ENCODE results near the gene ATP13A3.

The ATP13A3 gene

DNA sequence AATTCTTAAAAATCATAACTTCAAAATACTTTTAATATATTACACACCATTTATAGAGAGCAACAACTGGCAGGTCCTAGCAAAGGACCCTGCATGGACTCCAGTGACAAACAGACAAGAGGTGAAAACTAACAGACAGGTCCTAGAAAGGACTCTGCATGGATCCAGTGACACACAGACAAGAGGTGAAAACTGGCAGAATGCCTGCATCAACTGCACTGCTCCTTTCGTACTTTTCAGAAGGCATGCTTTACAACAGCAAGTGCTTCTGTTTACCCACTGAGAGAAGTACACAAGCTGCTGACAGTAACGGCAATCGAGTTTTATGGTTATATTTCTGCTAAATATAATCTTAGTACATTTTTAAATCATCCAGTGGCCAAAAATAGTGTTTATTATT is 63.5 kb downstream of the ATP13A3 start:
- H3K9me3 Mint-ChIP-seq = no peaks in the 10 kb centered on the region
- no peak for DNase-seq (ENCODE audit: low spot score)
- H3K27me3 Mint-ChIP-seq (ENCODE audit: low read depth) = no peaks in the 10 kb centered on the region
- H3K36me3 Mint-ChIP-seq (ENCODE audit: low read depth) = peaks cover 36% of the 10 kb centered on the region
- no peaks in the 10 kb centered on the region for H3K4me1 Mint-ChIP-seq (ENCODE audit: low read depth)
- H3K27ac Mint-ChIP-seq = no peak overlapping the region
- H3K4me3 Mint-ChIP-seq = no peak overlapping the region

DNA sequence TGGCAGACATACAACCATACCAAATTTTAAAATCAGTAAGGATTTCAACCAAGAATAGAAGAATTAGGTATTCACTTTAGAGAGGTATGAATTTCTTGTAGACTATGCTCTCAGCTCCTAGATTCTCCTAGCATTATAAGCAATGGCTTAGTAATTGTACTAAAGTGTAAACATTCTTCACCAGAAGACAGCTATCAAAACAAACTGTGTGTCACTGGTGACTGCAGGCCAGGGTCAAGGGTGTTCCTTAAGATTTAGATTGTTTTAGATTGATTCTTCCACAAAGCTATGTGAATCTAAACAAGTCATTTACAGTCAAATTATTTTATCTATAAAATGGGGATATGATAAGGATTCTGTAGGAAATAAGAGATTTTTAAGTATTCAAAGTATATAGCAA is 64.6 kb downstream of the ATP13A3 start:
- no peaks in the 10 kb centered on the region for H3K27me3 Mint-ChIP-seq (ENCODE audit: low read depth)
- H3K9me3 Mint-ChIP-seq = no peaks in the 10 kb centered on the region
- H3K4me1 Mint-ChIP-seq (ENCODE audit: low read depth) = no peaks in the 10 kb centered on the region
- H3K27ac Mint-ChIP-seq = no peak overlapping the region
- DNase-seq (ENCODE audit: low spot score) = no peak
- no peak overlapping the region for H3K4me3 Mint-ChIP-seq
- peaks cover 32% of the 10 kb centered on the region for H3K36me3 Mint-ChIP-seq (ENCODE audit: low read depth)

DNA sequence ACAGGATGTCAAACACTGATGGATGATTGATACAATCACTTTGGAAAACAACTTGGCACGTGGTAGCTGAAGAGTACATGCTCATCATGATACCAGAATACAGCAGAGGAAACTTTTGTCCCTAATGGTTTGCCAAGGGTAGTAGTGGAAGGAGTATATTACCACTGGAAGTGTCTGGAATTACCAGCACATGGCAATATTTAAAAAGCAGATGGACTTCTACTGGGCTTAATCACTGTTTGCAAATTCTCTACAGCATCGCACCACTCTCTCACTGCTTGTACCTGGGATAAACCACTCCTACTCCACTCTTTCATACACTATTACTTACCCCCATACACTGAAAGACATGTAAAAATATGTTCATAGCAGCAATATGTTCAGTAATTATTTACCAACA is 68.1 kb downstream of the ATP13A3 start:
- no peaks in the 10 kb centered on the region for H3K9me3 Mint-ChIP-seq
- H3K27me3 Mint-ChIP-seq (ENCODE audit: low read depth) = no peaks in the 10 kb centered on the region
- DNase-seq (ENCODE audit: low spot score) = no peak
- no peak overlapping the region for H3K27ac Mint-ChIP-seq
- H3K36me3 Mint-ChIP-seq (ENCODE audit: low read depth) = peaks cover 24% of the 10 kb centered on the region
- H3K4me3 Mint-ChIP-seq = no peak overlapping the region
- H3K4me1 Mint-ChIP-seq (ENCODE audit: low read depth) = no peaks in the 10 kb centered on the region

- no peaks in the 10 kb centered on the region for H3K9me3 Mint-ChIP-seq
- H3K27ac Mint-ChIP-seq = no peak overlapping the region
- no peaks in the 10 kb centered on the region for H3K27me3 Mint-ChIP-seq (ENCODE audit: low read depth)
- peak; percentile 39 for DNase-seq (ENCODE audit: low spot score)
- peaks cover 31% of the 10 kb centered on the region for H3K36me3 Mint-ChIP-seq (ENCODE audit: low read depth)
- H3K4me3 Mint-ChIP-seq = no peak overlapping the region
- H3K4me1 Mint-ChIP-seq (ENCODE audit: low read depth) = peaks cover 13% of the 10 kb centered on the region
Measured at GRCh38 chr3:194407423-194407822, 79.4 kb downstream of the ATP13A3 start.

DNA sequence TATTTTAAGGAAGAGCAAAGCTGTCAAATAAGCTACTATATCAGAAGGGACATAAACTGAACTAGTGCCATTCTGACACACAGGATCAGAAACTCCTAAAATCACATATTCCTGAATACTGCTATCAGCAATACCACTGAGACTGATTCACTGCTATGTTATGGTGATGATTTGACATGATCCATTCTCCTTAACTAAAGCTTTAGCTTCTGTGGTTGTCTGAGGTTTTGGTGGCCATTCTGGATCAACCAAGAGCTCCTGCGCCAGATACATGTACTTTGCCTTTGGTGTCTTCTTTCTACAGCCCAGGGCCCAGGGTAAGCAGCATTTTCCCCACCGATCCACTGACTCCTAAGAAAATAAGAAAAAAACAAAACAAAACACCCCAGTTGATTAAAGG is 81.0 kb downstream of the ATP13A3 start:
- H3K27me3 Mint-ChIP-seq (ENCODE audit: low read depth) = no peaks in the 10 kb centered on the region
- peaks cover 23% of the 10 kb centered on the region for H3K36me3 Mint-ChIP-seq (ENCODE audit: low read depth)
- peaks cover 4% of the 10 kb centered on the region for H3K4me1 Mint-ChIP-seq (ENCODE audit: low read depth)
- no peak for DNase-seq (ENCODE audit: low spot score)
- H3K27ac Mint-ChIP-seq = no peak overlapping the region
- H3K9me3 Mint-ChIP-seq = no peaks in the 10 kb centered on the region
- H3K4me3 Mint-ChIP-seq = no peak overlapping the region

DNA sequence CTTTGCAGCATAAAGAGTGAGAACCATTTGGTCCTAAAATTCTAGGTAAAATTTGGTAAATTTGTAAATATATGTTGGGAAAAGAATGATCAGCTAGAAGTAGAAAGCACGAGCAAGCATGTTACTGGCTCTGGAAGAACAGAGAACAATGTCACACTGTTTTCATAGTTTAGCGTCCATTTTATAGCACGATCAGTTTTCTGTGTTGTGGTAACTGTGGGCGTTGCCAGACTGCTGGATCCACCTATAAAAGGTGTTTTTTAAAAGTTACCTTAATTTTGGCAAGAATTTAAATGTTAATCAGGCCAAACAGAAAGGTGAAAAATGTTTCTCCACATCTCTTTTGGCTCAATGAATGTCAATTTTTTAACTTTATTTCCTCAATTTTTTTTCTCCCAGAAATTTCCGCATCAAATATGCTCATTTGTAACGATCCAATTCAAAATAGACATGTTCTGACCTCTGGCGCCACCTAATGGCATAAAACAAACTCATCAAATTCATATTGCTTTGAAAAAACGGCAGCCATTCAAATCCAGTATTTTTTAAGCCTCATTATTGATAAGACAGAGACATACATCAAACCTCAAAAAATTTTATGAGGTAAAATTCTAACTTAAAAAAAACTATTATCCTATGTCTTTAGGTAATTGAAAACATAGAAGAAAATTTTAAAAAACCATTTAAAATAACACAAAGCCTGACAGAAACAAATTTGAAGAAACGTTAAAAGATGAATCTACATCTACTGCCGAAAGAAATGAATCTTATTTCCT is 82.2 kb downstream of the ATP13A3 start:
- Mint-ChIP-seq H3K36me3 (ENCODE audit: low read depth) (peaks cover 21% of the 10 kb centered on the region), H3K4me1 (ENCODE audit: low read depth) (peaks cover 7% of the 10 kb centered on the region), H3K4me3 (no peak overlapping the region), H3K27ac (no peak overlapping the region), H3K27me3 (ENCODE audit: low read depth) (no peaks in the 10 kb centered on the region), H3K9me3 (no peaks in the 10 kb centered on the region)
- DNase-seq (ENCODE audit: low spot score) = no peak

GRCh38 chr3:194401868-194402329 is 84.9 kb downstream of the ATP13A3 start:
- H3K36me3 Mint-ChIP-seq (ENCODE audit: low read depth) = peaks cover 12% of the 10 kb centered on the region
- no peak overlapping the region for H3K4me3 Mint-ChIP-seq
- no peak overlapping the region for H3K27ac Mint-ChIP-seq
- peaks cover 22% of the 10 kb centered on the region for H3K27me3 Mint-ChIP-seq (ENCODE audit: low read depth)
- no peak for DNase-seq (ENCODE audit: low spot score)
- peaks cover 28% of the 10 kb centered on the region for H3K4me1 Mint-ChIP-seq (ENCODE audit: low read depth)
- no peaks in the 10 kb centered on the region for H3K9me3 Mint-ChIP-seq

DNA sequence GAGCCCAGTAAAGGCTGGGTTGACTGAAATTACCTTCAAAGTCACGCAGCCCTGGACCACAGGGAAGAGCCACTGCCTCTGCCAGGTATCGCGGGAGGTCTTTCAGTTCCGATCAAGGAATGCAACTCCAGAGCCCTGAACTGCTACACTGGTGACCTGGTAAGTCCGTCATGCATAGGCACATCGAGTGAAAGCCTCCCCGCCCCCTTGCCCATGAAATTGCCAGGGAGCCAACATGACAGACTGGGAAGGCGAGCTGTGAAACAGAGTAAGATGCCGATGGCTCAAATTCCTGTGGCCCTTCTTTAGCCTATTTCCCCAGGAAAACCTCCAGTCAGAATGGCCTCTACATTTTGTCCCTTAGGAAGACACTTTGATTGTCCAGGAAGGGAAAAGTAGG is 85.5 kb downstream of the ATP13A3 start:
- Mint-ChIP-seq H3K4me3 (no peak overlapping the region), H3K9me3 (no peaks in the 10 kb centered on the region), H3K36me3 (ENCODE audit: low read depth) (peaks cover 12% of the 10 kb centered on the region), H3K27ac (no peak overlapping the region), H3K27me3 (ENCODE audit: low read depth) (peaks cover 24% of the 10 kb centered on the region), H3K4me1 (ENCODE audit: low read depth) (peaks cover 30% of the 10 kb centered on the region)
- DNase-seq (ENCODE audit: low spot score) = no peak

GRCh38 chr3:194399874-194400411 is 86.9 kb downstream of the ATP13A3 start:
- Mint-ChIP-seq H3K27me3 (ENCODE audit: low read depth) (peaks cover 27% of the 10 kb centered on the region), H3K4me1 (ENCODE audit: low read depth) (peaks cover 43% of the 10 kb centered on the region), H3K27ac (no peak overlapping the region), H3K9me3 (no peaks in the 10 kb centered on the region), H3K4me3 (no peak overlapping the region), H3K36me3 (ENCODE audit: low read depth) (peaks cover 4% of the 10 kb centered on the region)
- no peak for DNase-seq (ENCODE audit: low spot score)

- H3K36me3 Mint-ChIP-seq (ENCODE audit: low read depth) = peaks cover 1% of the 10 kb centered on the region
- no peaks in the 10 kb centered on the region for H3K9me3 Mint-ChIP-seq
- peaks cover 40% of the 10 kb centered on the region for H3K4me1 Mint-ChIP-seq (ENCODE audit: low read depth)
- no peak for DNase-seq (ENCODE audit: low spot score)
- no peak within 1 kb of the TSS for H3K27ac Mint-ChIP-seq
- peaks cover 31% of the 10 kb centered on the region for H3K27me3 Mint-ChIP-seq (ENCODE audit: low read depth)
- peak within 1 kb of the TSS; percentile 86 for H3K4me3 Mint-ChIP-seq
Measured at GRCh38 chr3:194399166-194399565, 87.6 kb downstream of the ATP13A3 start, which contains the start of gene GP5. TSS of gene GP5 (minus strand) at chr3:194399266. CDS start at chr3:194398282, 984 bp downstream.

- peaks cover 40% of the 10 kb centered on the region for H3K4me1 Mint-ChIP-seq (ENCODE audit: low read depth)
- H3K27ac Mint-ChIP-seq = no peak overlapping the region
- H3K36me3 Mint-ChIP-seq (ENCODE audit: low read depth) = peaks cover 1% of the 10 kb centered on the region
- peaks cover 31% of the 10 kb centered on the region for H3K27me3 Mint-ChIP-seq (ENCODE audit: low read depth)
- H3K4me3 Mint-ChIP-seq = peak overlapping the region; percentile 86
- DNase-seq (ENCODE audit: low spot score) = peak; percentile 17
- no peaks in the 10 kb centered on the region for H3K9me3 Mint-ChIP-seq
Measured at GRCh38 chr3:194397757-194398312, 89.0 kb downstream of the ATP13A3 start.

DNA sequence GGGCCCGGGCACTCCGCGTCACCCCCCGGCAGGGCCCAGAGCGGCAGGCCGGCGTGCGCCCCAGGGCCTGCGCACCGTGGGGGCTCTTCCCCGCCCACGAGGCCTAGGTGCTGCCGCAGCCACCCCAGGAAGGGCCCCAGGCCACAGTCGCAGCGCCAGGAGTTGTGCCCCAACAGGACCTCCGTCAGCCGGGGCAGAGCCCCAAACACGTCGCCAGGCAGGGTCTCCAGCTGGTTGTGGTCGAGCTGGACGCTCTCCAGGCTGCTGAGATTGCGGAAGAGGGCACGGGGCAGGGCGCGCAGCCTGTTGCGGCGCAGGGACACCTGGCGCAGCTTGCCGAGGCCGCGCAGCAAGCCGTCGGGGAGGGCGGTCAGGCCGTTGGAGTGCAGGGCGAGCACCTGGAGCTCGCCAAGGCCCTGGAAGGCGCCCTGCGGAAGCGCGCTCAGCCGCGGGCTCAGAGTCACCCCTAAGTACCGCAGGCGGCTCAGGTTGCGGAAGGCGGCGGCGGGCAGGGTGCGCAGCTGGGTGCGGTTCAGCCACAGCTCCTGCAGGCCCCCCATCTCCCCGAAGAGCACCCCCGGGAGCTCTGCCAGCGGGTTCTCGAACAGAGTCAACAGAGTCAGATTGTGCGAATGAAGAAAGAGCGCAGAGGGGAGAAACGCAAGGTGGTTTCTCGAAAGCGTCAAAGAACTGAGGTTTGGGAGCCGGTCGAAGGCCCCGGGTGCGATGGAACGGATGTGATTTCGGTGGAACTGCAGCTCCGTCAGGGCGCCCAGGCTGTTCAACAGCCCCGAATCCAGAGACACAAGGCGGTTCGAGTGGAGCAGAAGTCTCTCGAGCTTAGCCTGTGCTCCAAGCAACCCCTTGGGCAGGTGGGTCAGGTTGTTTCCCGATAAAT is 89.7 kb downstream of the ATP13A3 start:
- H3K36me3 Mint-ChIP-seq (ENCODE audit: low read depth) = peaks cover 1% of the 10 kb centered on the region

GRCh38 chr3:194396539-194396858 is 90.3 kb downstream of the ATP13A3 start:
- DNase-seq (ENCODE audit: low spot score) = no peak
- Mint-ChIP-seq H3K27ac (peak overlapping the region; percentile 75), H3K9me3 (no peaks in the 10 kb centered on the region), H3K4me1 (ENCODE audit: low read depth) (peaks cover 40% of the 10 kb centered on the region), H3K36me3 (ENCODE audit: low read depth) (peaks cover 1% of the 10 kb centered on the region), H3K27me3 (ENCODE audit: low read depth) (peaks cover 31% of the 10 kb centered on the region), H3K4me3 (peak overlapping the region; percentile 73)

More for the DNA sequence above, 89.7 kb downstream of the ATP13A3 start:
- Mint-ChIP-seq H3K9me3 (no peaks in the 10 kb centered on the region), H3K27me3 (ENCODE audit: low read depth) (peaks cover 31% of the 10 kb centered on the region), H3K27ac (peak overlapping the region; percentile 68), H3K4me3 (peak overlapping the region; percentile 86), H3K4me1 (ENCODE audit: low read depth) (peaks cover 40% of the 10 kb centered on the region)
- peak; percentile 20 for DNase-seq (ENCODE audit: low spot score)

Data from T-helper 2 cell treated with Interferon-gamma antibody and Interleukin-4, amounts not matched to agents 5 μg/mL and 100 μg/mL, for 36 hours (primary cell).